Ovary (tissue), 3 donors: ENCODE measurements around the gene IGF1R.

Experiments
- CTCF ChIP-seq, 3 donors: fragments of 450-650 bp in 2 of 3; fragments of 200-600 bp in 1 of 3; IDR thresholded peaks; one replicate each; pipeline versions ENCODE4 v1.5.1 to v1.8.0; 2016 to 2022; ENCODE audit warnings: antibody characterized with exemption in 3 of 3, mild to moderate bottlenecking in 1 of 3
- EP300 ChIP-seq: sonication (generic); formaldehyde crosslinking; IDR thresholded peaks from one replicate; pipeline ENCODE4 v1.6.1; 2017; ENCODE audit warnings: antibody characterized with exemption
- POLR2A ChIP-seq: fragments of 450-650 bp; IDR thresholded peaks from one replicate; pipeline ENCODE4 v1.6.1; 2017; ENCODE audit warnings: antibody characterized with exemption, mild to moderate bottlenecking, moderate library complexity
- donor health status: DM: no; HTN: no; CAD: no.

GRCh38 chr15:98653686-98654085 lies 5.3 kb downstream of the IGF1R start:
- TF ChIP-seq CTCF (IDR thresholded peaks at IDR 0.05) (no peak), POLR2A (no peak), EP300 (no peak)
